WTC11 (cell line): Measurements from ENCODE around the gene ARL5A. TPM values are rescaled to one million over a fixed set of nuclear protein-coding genes. Genes with fewer than 3 reads are reported as not detected.

ENCODE experiments used
- ATAC-seq: fragments of 200-7000 bp; cut with Tn5 transposase; 2 replicates; pipeline ENCODE4 v1.10.0; 2021; ENCODE audit warnings: mild to moderate bottlenecking, moderate library complexity
- CTCF ChIA-PET: fragments of 300-600 bp; sonication (Branson Sonifier 250); formaldehyde crosslinking; loops from one replicate; lab custom pipeline; 2021; ENCODE audit warnings: antibody characterized with exemption; lab: Charles Lee
- POLR2A ChIA-PET: fragments of 350-600 bp; sonication (Branson Sonifier 250); formaldehyde crosslinking; loops from one replicate; lab custom pipeline; 2021; ENCODE audit warnings: antibody characterized with exemption; lab: Charles Lee
- DNase-seq: peaks from one replicate; pipeline ENCODE4 v3.0.0; 2021; ENCODE audit warnings: low spot score
- H3K27ac Mint-ChIP-seq: 2 replicates; pipeline ENCODE4 v1.8.0; 2021; ENCODE audit warnings: mixed read lengths
- H3K27me3 Mint-ChIP-seq: 2 replicates; pipeline ENCODE4 v1.8.0; 2021; ENCODE audit warnings: low read depth, mild to moderate bottlenecking, moderate library complexity, mixed read lengths
- H3K36me3 Mint-ChIP-seq: 2 replicates; pipeline ENCODE4 v1.8.0; 2021; ENCODE audit warnings: mixed read lengths
- H3K4me1 Mint-ChIP-seq: 2 replicates; pipeline ENCODE4 v1.8.0; 2022; ENCODE audit warnings: mixed read lengths
- H3K4me3 Mint-ChIP-seq: 2 replicates; pipeline ENCODE4 v1.8.0; 2021; ENCODE audit warnings: mild to moderate bottlenecking, moderate library complexity, mixed read lengths
- H3K9me3 Mint-ChIP-seq: 2 replicates; pipeline ENCODE4 v1.8.0; 2021; ENCODE audit warnings: mixed read lengths
- ATF3 ChIP-seq: sonication (generic); formaldehyde crosslinking; conservative IDR thresholded peaks from 2 replicates; pipeline ENCODE4 v1.8.1; 2022; ENCODE audit warnings: mild to moderate bottlenecking, missing genetic modification reagents
- CBFB ChIP-seq: sonication (generic); formaldehyde crosslinking; IDR thresholded peaks from 2 replicates; pipeline ENCODE4 v1.8.1; 2022; ENCODE audit warnings: mild to moderate bottlenecking, low read depth, missing genetic modification reagents
- CDX4 ChIP-seq: fragments of 250-450 bp; sonication (Bioruptor Pico); IDR thresholded peaks from 2 replicates; pipeline ENCODE4 v1.9.0; 2021; ENCODE audit warnings: moderate library complexity, mild to moderate bottlenecking, inconsistent platforms, borderline replicate concordance
- FOXP1 ChIP-seq: sonication (generic); formaldehyde crosslinking; IDR thresholded peaks from 2 replicates; pipeline ENCODE4 v1.8.0; 2022; ENCODE audit warnings: missing genetic modification reagents, mild to moderate bottlenecking, moderate library complexity, borderline replicate concordance
- JAZF1 ChIP-seq: fragments of 250-450 bp; sonication (Bioruptor Pico); IDR thresholded peaks from 2 replicates; pipeline ENCODE4 v1.9.0; 2021; ENCODE audit warnings: moderate library complexity, mild to moderate bottlenecking, inconsistent platforms
- KAT7 ChIP-seq: sonication (generic); formaldehyde crosslinking; IDR thresholded peaks from 2 replicates; pipeline ENCODE4 v1.8.1; 2023; ENCODE audit warnings: missing genetic modification reagents, mild to moderate bottlenecking, borderline replicate concordance
- PRRX2 ChIP-seq: fragments of 250-450 bp; sonication (Bioruptor Pico); IDR thresholded peaks from 2 replicates; pipeline ENCODE4 v1.8.0; 2021; ENCODE audit warnings: mild to moderate bottlenecking
- SOX15 ChIP-seq: fragments of 250-450 bp; sonication (Bioruptor Pico); IDR thresholded peaks from 2 replicates; pipeline ENCODE4 v1.9.0; 2021; ENCODE audit warnings: mild to moderate bottlenecking
- ZNF219 ChIP-seq: sonication (generic); formaldehyde crosslinking; IDR thresholded peaks from 2 replicates; pipeline ENCODE4 v1.8.0; 2023; ENCODE audit warnings: missing genetic modification reagents, mild to moderate bottlenecking, borderline replicate concordance
- ZNF232 ChIP-seq: sonication (generic); formaldehyde crosslinking; IDR thresholded peaks from 2 replicates; pipeline ENCODE4 v1.8.0; 2022; ENCODE audit warnings: mild to moderate bottlenecking, missing genetic modification reagents
- ZNF396 ChIP-seq: fragments of 250-450 bp; sonication (Bioruptor Pico); IDR thresholded peaks from 2 replicates; pipeline ENCODE4 v1.8.0; 2021; ENCODE audit warnings: mild to moderate bottlenecking, moderate library complexity, borderline replicate concordance
- ZNF416 ChIP-seq: fragments of 250-450 bp; sonication (Bioruptor Pico); IDR thresholded peaks from 2 replicates; pipeline ENCODE4 v1.9.0; 2021; ENCODE audit warnings: mild to moderate bottlenecking, inconsistent platforms
- ZNF425 ChIP-seq: fragments of 250-450 bp; sonication (Bioruptor Pico); conservative IDR thresholded peaks from 2 replicates; pipeline ENCODE4 v1.9.0; 2021; ENCODE audit warnings: mild to moderate bottlenecking
- ZNF671 ChIP-seq: fragments of 250-450 bp; sonication (Bioruptor Pico); IDR thresholded peaks from 2 replicates; pipeline ENCODE4 v1.8.0; 2021; ENCODE audit warnings: mild to moderate bottlenecking
- total RNA-seq: library from RNA; stranded (reverse); gene quantifications from 3 replicates; pipeline ENCODE4 v1.2.3, GENCODE V29; 2021
- TF ChIP-seq, protein P1 (sequence below): sonication (generic); formaldehyde crosslinking; IDR thresholded peaks from 2 replicates; pipeline ENCODE4 v1.8.1; 2022; ENCODE audit warnings: low read depth, missing genetic modification reagents, borderline replicate concordance
- TF ChIP-seq, protein P2 (sequence below): sonication (generic); formaldehyde crosslinking; IDR thresholded peaks from 2 replicates; pipeline ENCODE4 v1.8.1; 2022; ENCODE audit warnings: missing genetic modification reagents, borderline replicate concordance
- TF ChIP-seq, protein P3 (sequence below): sonication (generic); formaldehyde crosslinking; IDR thresholded peaks from 2 replicates; pipeline ENCODE4 v1.8.1; 2023; ENCODE audit warnings: mild to moderate bottlenecking, missing genetic modification reagents, borderline replicate concordance
- TF ChIP-seq, protein P4 (sequence below): sonication (generic); formaldehyde crosslinking; IDR thresholded peaks from 2 replicates; pipeline ENCODE4 v1.8.0; 2023; ENCODE audit warnings: mild to moderate bottlenecking, missing genetic modification reagents
- TF ChIP-seq, protein P5 (sequence below): fragments of 250-450 bp; sonication (Bioruptor Pico); IDR thresholded peaks from 2 replicates; pipeline ENCODE4 v1.8.0; 2021; ENCODE audit warnings: mild to moderate bottlenecking

The ARL5A gene
- total RNA-seq, 1 experiment from 2014 or later = 82.7 TPM

DNA sequence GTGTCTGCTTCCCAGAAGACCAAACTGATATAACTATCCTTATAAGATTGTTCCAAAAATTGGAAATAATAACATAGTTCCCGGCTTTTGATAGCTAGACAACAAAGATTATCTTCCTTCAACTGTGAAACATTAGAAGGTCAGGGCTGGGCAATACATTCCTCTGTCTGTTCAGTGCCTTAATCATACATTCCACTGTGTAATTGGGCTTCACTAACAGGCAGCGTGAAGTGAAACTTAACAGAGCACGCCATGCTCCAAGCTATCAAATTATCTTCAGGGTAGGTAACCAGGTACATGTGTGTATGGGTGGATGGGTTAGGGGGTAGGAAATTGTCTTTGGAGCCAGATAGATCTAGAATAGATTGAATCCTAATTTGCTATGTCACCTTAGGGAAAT, 23.5 kb upstream of the ARL5A start:
- CTCF ChIA-PET = no interaction called here
- no peaks in the 10 kb centered on the region for H3K9me3 Mint-ChIP-seq
- POLR2A ChIA-PET = no interaction called here
- ATAC-seq (no peak), DNase-seq (no peak)
- no peaks in the 10 kb centered on the region for H3K36me3 Mint-ChIP-seq
- 0 out of 2 replicates have a peak, but pooled peaks cover 5% of the 10 kb centered on the region for H3K4me1 Mint-ChIP-seq
- H3K4me3 Mint-ChIP-seq = no peak overlapping the region
- no peak for TF ChIP-seq CBFB (CRISPR knock-in tag)
- TF ChIP-seq ZNF416 = no peak
- TF ChIP-seq ZNF232 (CRISPR knock-in tag) = no peak
- no peak for TF ChIP-seq SOX15 (CRISPR knock-in tag)
- no peak for TF ChIP-seq ATF3 (CRISPR knock-in tag)
- TF ChIP-seq, protein P1, sequence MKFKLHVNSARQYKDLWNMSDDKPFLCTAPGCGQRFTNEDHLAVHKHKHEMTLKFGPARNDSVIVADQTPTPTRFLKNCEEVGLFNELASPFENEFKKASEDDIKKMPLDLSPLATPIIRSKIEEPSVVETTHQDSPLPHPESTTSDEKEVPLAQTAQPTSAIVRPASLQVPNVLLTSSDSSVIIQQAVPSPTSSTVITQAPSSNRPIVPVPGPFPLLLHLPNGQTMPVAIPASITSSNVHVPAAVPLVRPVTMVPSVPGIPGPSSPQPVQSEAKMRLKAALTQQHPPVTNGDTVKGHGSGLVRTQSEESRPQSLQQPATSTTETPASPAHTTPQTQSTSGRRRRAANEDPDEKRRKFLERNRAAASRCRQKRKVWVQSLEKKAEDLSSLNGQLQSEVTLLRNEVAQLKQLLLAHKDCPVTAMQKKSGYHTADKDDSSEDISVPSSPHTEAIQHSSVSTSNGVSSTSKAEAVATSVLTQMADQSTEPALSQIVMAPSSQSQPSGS (CRISPR knock-in tag) = no peak
- TF ChIP-seq ZNF425 (CRISPR knock-in tag) = no peak
- TF ChIP-seq, protein P2, sequence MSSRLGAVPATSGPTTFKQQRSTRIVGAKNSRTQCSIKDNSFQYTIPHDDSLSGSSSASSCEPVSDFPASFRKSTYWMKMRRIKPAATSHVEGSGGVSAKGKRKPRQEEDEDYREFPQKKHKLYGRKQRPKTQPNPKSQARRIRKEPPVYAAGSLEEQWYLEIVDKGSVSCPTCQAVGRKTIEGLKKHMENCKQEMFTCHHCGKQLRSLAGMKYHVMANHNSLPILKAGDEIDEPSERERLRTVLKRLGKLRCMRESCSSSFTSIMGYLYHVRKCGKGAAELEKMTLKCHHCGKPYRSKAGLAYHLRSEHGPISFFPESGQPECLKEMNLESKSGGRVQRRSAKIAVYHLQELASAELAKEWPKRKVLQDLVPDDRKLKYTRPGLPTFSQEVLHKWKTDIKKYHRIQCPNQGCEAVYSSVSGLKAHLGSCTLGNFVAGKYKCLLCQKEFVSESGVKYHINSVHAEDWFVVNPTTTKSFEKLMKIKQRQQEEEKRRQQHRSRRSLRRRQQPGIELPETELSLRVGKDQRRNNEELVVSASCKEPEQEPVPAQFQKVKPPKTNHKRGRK = no peak
- TF ChIP-seq, protein P3, sequence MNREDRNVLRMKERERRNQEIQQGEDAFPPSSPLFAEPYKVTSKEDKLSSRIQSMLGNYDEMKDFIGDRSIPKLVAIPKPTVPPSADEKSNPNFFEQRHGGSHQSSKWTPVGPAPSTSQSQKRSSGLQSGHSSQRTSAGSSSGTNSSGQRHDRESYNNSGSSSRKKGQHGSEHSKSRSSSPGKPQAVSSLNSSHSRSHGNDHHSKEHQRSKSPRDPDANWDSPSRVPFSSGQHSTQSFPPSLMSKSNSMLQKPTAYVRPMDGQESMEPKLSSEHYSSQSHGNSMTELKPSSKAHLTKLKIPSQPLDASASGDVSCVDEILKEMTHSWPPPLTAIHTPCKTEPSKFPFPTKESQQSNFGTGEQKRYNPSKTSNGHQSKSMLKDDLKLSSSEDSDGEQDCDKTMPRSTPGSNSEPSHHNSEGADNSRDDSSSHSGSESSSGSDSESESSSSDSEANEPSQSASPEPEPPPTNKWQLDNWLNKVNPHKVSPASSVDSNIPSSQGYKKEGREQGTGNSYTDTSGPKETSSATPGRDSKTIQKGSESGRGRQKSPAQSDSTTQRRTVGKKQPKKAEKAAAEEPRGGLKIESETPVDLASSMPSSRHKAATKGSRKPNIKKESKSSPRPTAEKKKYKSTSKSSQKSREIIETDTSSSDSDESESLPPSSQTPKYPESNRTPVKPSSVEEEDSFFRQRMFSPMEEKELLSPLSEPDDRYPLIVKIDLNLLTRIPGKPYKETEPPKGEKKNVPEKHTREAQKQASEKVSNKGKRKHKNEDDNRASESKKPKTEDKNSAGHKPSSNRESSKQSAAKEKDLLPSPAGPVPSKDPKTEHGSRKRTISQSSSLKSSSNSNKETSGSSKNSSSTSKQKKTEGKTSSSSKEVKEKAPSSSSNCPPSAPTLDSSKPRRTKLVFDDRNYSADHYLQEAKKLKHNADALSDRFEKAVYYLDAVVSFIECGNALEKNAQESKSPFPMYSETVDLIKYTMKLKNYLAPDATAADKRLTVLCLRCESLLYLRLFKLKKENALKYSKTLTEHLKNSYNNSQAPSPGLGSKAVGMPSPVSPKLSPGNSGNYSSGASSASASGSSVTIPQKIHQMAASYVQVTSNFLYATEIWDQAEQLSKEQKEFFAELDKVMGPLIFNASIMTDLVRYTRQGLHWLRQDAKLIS (CRISPR knock-in tag) = no peak
- no peak for TF ChIP-seq PRRX2 (CRISPR knock-in tag)
- TF ChIP-seq, protein P4, sequence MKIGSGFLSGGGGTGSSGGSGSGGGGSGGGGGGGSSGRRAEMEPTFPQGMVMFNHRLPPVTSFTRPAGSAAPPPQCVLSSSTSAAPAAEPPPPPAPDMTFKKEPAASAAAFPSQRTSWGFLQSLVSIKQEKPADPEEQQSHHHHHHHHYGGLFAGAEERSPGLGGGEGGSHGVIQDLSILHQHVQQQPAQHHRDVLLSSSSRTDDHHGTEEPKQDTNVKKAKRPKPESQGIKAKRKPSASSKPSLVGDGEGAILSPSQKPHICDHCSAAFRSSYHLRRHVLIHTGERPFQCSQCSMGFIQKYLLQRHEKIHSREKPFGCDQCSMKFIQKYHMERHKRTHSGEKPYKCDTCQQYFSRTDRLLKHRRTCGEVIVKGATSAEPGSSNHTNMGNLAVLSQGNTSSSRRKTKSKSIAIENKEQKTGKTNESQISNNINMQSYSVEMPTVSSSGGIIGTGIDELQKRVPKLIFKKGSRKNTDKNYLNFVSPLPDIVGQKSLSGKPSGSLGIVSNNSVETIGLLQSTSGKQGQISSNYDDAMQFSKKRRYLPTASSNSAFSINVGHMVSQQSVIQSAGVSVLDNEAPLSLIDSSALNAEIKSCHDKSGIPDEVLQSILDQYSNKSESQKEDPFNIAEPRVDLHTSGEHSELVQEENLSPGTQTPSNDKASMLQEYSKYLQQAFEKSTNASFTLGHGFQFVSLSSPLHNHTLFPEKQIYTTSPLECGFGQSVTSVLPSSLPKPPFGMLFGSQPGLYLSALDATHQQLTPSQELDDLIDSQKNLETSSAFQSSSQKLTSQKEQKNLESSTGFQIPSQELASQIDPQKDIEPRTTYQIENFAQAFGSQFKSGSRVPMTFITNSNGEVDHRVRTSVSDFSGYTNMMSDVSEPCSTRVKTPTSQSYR (CRISPR knock-in tag) = no peak
- no peak for TF ChIP-seq FOXP1 (CRISPR knock-in tag)
- no peak for TF ChIP-seq ZNF671 (CRISPR knock-in tag)
- no peak for TF ChIP-seq ZNF219
- no peak for TF ChIP-seq KAT7 (CRISPR knock-in tag)
- TF ChIP-seq, protein P5, sequence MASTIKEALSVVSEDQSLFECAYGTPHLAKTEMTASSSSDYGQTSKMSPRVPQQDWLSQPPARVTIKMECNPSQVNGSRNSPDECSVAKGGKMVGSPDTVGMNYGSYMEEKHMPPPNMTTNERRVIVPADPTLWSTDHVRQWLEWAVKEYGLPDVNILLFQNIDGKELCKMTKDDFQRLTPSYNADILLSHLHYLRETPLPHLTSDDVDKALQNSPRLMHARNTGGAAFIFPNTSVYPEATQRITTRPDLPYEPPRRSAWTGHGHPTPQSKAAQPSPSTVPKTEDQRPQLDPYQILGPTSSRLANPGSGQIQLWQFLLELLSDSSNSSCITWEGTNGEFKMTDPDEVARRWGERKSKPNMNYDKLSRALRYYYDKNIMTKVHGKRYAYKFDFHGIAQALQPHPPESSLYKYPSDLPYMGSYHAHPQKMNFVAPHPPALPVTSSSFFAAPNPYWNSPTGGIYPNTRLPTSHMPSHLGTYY (CRISPR knock-in tag) = no peak
- no peak for TF ChIP-seq CDX4 (CRISPR knock-in tag)
- no peak for TF ChIP-seq JAZF1 (CRISPR knock-in tag)
- TF ChIP-seq ZNF396 = no peak
- H3K27ac Mint-ChIP-seq = no peak overlapping the region
- no peaks in the 10 kb centered on the region for H3K27me3 Mint-ChIP-seq
